Hematopoietic multipotent progenitor cell treated with erythropoietin and hydrocortisone succinate and interleukin-3 and kit ligand, for 15 days (in vitro differentiated cells): ENCODE measurements around the gene CLK1.
"Not testable (repeated sequence)": the region's sequence is repeated elsewhere in the genome, so short reads cannot be mapped to it uniquely, and the experiment has no call there.

Experiments
- DNase-seq: peaks from one replicate; pipeline ENCODE4 v3.0.0-alpha.2; 2015; ENCODE audit warnings: low spot score

The CLK1 gene

DNA sequence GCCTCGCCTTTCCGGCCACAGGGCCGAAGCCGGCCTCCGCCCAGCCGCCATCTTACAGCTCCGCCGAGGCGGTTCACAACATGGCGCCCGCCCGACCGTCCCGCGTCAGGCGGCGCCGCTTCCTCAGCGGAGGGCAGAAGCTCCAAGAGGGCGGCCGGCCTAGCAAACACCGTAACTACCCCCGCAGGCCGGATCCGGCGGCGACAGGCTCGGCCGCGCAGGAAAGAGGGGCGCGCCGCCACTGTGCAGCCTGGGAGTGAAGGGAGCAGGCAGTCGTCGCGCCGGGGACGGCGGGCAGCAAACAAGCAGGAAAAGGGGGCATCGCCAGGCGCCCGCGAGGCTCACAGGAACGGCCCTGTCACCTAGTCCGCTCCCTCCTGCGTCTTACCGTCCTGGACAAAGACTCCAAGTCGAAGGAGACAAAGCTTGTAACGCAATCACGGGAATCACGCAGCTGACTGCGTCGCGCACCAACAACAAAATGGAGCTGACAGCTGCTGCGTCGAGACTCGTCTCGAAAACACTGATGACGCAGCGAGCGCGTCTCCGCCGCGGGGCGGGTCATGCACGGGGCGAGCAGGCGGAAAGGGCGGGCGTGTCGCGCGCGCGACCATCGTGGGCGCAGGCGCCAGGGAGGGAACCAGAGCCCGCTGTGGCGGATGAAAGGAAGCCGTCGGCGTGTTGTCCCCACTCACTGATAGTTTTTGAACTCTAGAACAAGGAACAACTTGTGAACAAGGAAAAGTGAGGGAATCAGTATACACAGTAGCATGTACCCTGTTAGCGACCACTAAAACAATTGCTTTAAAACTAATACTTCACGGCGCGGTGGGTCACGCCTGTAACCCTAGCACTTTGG lies at the start of gene CLK1:
TSS of gene CLK1 (minus strand) at position 483 of the 859 bp plus-strand sequence. CDS start 2,796 bp downstream, outside the sequence.
- peak; percentile 96 for DNase-seq

DNA sequence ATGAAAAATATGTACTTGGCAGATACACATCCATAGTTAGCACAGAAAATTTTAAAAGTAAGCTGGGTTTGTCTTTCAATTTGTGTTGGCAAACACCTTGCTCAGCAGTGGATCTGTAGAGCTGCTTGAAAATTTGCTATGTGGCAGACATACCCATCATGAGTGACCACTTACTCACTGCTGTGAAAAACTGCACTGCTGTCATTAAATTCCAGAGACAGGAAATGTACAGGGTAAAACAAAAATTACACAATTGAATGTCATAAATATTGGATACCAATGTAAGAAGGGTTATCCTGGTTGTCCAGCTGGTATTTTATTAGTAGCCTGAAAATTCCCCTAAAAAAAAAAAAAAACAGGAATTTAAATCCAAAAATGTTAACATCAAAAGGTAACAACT lies 49.2 kb upstream of the CLK1 start:
- no peak for DNase-seq

DNA sequence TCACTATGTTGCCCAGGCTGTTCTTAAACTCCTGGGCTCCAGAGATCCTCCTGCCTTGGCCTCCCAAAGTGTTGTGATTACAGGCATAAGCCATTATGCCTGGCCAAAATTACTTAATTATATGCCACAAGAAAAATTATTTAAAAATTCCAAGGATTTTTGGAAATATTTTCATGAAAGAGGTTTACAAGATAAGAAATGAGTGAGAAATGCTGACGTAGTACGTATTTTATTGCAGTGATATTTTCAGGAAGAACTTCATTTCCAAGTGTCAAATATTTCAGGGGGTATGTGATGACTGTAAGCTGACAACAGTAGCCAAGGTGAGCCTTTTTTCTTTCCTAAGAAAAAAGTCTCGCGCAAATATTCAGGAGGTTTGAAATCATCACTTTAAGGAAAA lies 45.5 kb upstream of the CLK1 start:
- no peak for DNase-seq

DNA sequence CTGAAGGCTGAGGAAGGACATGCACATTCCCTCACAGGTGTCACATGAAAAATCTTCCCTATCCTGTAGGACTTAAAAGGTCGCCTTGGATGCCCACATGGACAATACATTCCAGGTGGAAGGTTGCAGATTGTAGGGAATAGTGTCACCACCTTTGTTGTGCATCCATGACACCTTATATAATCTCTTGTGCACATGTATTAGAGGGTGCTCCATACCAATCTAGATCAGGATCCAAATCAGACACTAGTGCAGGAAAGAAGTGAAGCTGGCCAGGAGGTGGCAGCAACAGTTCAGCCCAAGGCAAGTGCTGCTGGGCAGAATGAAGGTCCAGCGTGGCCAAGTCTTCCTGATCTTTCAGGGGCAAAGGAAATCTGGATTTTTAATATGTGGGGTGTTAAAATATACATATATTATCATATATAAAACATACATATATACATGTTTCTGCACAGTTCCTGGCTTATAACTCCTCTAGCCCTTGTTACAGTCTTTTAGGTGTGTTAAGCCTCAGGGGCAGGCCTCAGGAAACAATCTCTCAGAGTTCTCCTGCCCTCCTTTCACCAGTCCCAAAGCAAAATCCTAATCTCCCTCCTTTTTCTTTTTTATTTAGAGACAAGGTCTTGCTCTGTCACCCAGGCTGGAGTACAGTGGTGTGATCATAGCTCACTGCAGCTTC lies 41.3 kb upstream of the CLK1 start:
- peak; percentile 75 for DNase-seq

DNA sequence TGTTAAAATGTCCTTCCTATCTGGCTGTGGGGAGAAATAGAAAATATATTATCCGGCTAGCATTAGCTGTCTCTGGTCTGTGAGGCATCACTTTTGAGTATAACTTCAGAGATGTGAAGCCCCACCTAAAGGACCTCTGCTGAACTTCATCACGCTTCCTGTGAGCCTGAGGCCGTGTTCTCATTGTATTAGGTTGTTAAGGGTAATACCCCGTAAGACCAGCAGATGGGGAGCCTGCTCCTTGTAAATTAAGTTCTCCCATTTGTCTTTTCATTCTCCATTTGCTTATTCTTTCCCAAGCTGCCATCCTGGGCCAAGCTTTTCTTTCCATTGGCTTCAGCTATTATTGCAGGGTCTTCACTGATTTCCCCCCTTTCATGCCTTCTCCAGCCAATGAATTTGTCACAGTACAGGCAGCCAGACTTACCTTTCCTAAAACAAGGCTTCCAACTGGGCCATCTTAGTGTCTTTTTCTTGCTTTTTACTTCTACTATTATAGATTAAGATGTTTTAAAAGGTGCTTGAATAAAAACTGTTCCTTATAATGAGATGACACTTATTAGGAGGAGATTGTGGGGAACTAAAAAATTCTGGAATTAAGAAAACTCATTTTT lies 37.1 kb upstream of the CLK1 start:
- DNase-seq = peak; percentile 87

DNA sequence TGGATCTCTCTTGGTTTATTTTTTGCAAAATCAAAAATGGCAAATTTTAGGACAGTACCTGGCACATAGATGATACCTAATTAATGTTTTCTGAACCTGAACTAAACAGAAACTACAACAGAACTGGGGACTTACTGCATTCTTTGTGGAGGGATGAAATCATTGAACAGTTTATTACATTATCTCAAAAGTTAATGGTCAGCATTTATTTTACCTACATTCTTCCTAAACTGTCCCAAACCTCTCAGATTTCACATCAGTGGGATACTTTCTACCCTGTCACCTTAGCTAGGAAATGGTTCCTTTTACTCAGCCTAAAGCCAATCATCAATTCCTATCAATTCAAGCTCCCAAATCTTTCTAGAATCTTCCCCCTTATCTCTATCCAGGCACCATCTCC lies 35.0 kb upstream of the CLK1 start:
- DNase-seq = no peak

DNA sequence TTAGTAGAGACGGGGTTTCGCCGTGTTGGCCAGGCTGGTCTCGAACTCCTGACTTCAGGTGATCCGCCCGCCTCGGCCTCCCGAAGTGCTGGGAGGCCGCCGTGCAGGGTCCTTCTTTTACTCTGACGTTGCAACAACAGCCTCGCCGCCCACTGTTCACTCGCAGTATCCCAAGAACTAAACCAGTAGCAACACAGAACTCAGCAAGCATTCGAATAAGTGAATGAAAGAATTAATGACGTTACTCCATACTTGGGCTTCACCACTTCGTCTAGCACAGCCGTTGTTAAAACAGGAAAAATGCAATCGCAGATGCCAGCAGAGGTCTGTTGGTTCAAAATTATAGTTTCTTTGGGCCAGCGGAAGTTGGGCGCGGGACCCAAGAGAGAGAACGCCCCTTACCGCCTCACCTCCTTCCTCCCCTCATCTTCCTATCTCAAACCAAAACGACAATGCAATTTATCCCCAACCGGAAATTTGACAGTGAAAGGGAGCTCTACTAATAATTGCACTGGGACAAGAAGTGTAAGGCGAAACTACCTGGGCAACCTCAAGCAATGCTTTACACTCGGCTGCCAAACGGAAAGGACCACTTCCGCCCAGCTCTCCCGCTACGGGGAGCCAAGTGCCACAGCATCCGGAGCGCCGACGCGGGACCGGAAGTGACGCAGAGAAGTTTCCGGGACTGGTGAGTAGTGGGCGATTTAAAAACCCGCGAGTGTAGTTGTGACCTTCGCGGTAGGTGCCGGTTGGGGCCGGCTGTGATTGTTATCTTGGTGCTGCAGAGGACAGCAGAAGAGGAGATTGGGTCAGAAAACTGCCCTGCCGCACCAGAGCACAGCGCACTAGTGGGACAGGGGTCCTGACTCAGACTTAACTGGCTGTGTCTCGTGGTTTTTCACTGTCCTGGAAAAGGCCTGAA lies 24.5 kb upstream of the CLK1 start, which contains the start of the genes NIF3L1 and PPIL3:
TSS of gene NIF3L1 (plus strand) at position 668 of the 922 bp plus-strand sequence. CDS start 2,573 bp downstream, outside the sequence.
TSS of gene PPIL3 (minus strand) at position 374 of the 922 bp plus-strand sequence. CDS start 1,462 bp downstream, outside the sequence.
- DNase-seq = peak; percentile 95

DNA sequence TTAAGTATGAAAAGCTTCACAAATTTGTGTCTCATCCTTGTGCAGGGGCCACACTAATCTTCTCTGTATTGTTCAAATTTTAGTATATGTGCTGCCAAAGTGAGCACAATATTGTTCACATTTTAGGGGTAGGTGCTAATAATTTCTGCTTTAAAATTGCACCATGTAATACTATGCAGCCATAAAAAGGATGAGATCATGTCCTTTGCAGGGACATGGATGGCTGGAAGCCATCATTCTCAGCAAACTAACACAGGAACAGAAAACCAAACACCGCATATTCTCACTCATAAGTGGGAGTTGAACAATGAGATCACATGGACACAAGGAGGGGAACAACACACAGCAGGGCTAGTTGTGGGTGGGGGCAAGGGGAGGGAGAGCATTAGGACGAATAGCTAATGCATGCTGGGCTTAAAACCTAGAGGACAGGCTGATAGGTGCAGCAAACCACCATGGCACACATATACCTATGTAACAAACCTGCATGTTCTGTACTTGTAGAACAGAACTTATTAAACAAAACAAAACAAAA lies 17.3 kb upstream of the CLK1 start:
- not testable (repeated sequence) for DNase-seq

DNA sequence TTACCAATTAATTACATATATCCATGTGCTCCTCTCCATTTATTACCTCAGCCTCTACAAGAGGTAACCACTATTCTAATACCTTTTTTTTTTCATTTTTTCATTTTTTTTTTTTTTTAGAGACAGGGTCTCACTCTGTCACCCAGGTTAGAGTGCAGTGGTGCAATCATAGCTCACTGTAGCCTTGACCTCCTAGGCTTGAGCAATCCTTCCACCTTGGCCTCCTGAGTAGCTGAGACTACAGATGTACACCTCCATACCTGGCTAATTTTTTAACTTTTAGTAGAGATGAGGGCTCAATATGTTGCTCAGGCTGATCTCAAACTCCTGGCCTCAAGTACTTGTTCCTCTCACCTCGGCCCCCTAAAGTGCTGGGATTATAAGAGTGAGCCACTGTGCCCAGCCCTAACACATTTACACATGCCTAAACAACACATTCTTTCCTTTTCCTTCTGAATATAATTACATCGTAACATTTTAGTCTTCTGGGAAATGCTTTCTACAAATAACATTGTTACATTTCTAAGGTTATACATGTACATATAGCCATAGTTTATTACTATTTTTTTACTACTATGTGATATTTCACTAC lies 13.9 kb upstream of the CLK1 start:
- no peak for DNase-seq

DNA sequence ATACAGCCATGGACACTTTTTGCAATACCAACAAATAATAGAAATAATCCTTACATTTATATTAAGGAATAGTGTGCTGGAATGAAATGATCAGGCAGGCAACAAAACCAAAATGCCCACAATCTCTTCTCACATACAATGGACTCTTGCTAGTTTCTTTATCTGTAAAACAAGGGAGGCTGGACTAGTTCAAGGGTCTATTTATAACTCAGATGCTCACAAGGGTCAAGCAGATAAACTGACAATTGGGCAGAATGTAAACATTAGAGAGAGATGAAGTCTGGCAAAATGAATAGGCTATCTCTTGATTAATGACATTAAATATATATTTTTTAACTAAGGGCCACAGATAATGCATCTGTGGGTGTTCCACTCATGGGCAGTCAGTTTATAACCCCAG lies 13.0 kb upstream of the CLK1 start:
- DNase-seq = no peak

DNA sequence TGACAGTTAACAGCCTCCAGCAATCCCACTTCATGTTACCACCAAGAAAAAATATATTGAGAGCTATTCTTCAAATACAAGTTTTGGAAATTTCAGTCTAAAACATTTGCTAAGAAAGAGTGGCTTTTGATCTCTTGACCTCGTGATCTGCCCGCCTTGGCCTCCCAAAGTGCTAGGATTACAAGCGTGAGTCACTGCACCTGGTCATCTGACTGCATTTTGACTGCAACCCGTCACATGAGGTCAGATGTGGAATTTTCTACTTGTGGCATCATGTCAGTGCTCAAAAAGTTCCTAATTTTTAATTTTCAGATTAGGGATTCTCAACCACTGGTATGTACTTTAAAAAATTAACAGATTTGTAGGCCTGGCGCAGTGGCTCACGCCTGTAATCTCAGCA lies 9.1 kb upstream of the CLK1 start:
- DNase-seq = no peak

DNA sequence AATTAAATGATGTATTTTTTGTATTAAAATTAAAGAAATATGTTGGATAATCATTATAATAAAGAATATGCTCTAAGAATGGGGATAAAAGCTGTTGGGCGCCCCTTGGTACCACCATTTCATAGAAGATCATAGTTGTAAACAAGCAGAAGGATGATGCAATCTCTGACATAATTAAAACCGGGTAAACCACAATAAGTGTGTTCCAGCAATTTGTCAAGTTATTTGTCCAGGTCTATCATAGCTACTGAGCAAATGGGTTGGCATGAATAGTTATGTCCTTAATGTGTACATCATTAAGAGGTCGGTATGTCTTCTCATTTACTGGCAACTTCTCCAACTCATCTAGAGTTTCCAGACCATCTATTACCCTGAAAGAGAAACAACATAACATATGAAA lies 6.7 kb upstream of the CLK1 start:
- no peak for DNase-seq

DNA sequence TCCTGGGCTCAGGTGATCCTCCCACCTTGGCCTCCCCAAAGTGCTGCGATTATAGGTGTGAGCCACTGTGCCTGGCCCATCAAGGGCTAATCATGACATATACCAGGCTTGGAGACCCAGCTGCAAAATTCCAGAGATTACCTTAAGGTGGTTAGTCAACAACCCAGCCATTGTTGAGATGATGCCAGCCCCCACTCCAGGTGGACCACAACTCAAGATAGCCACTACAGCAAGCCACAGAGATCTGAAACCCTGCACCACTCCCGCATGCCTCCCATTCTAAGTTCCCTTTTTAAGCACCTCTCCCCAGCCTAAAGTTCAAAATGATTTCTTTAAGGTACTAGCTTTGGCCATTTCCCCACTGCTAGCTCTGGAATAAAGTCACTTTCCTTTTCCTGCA lies 4.6 kb upstream of the CLK1 start:
- DNase-seq = no peak

DNA sequence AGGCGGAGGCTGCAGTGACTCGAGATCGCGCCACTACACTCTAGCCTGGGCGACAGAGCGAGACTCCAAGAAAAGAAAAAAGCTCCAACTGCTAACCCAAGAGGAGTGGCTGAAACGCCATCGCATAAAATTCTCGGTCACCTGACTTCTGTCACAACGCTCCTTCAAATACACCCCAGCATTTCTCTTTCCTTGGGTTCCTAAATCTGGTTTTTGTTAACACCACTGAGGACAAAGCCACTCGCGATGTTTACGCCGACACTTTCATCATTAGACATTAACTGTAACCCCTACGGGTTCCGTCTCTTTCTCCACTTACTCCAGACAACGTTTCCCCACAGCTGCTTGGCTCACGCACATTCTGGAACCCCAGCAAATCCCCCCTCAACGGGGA lies 679 bp downstream of the CLK1 start:
- no peak for DNase-seq

DNA sequence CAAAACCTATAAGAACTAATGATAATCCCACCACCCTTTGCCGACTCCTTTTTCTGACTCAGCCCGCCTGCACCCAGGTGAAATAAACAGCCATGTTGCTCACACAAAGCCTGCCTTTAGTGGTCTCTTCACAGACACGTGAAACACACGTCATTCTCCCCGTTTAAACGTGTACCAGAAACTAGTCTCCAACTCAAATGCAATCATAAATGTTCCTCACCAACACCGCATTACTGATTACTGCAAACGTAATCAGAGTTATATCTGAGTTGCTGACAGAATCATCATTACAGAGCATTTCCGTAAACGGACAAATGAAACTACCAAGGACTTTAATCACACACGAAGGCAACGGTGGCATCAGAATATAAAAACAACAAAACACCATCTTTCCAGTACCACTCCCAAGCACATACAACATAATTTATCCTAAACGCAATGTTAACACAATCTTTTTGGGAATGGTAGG lies 1.9 kb downstream of the CLK1 start:
- peak; percentile 57 for DNase-seq

DNA sequence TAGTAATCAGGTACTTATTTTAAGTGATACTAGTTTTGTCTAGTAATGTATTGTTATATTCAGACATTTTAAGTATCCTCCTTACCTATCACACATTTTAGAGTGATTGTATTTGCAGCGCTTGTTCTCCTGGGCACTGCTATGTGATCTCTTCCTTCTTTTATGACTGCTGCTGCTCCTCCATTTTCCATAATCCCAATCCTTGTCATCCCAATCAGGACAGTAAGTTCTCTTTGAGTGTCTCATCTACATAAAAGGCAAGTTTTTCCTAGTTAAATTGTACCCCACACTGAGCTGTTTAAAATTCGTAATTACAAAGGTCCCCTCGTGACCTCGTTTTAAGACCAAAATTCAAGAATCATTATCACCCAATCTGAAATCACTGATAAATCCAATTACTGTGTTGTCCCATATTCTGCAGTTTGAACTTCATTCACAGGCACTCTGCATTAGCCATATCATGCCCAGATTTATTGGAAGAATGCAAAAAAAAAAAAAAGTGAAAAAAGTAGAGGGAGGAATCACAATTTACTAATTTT lies 2.8 kb downstream of the CLK1 start:
- DNase-seq = no peak

DNA sequence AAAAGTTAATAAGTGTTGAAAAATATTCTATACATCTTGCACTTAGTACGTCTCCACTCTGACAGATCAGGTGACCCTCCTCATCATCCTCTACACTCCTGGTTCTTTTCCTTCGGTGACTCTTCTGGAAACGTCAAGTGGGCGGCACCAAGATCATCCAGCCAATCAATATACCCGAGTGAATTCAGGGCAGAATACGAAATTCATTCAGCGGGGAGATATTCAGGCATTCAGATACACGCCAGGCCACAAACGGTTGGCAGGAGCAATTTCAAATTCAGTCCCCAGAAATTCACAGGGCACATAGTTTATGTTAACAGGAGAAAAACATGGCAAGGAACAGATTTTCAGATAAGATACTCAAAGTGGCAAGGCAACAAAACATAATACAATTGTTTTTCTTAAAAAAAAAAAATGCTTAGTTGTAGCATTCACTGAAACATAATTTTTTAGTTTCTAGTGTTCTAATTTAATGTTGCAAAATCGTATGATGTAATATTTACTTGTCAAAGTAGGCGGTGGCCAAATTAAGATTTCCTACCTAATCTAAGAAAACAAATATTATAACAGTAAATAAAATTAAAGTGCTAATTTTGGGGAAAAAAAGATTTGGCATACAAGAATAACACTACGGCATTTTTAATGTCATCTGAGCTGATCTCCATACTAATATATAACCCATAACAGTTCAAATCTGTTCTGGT lies 4.2 kb downstream of the CLK1 start:
- no peak for DNase-seq

DNA sequence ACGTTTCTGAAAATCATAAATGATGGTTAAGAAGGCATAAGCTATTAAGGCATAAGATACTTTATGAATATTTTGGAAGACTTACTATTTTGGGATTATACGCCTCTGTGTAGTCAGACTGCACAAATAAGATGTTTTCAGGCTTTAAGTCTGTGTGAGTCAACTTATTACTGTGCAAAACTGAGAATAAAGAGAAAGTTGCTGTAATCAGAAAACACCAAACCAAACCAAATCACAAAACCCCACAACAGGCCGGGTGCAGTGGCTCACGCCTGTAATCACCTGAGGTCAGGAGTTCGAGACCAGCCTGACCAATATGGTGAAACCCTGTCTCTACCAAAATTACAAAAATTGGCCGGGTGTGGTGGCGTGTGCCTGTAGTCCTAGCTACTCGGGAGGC lies 7.7 kb downstream of the CLK1 start:
- no peak for DNase-seq

DNA sequence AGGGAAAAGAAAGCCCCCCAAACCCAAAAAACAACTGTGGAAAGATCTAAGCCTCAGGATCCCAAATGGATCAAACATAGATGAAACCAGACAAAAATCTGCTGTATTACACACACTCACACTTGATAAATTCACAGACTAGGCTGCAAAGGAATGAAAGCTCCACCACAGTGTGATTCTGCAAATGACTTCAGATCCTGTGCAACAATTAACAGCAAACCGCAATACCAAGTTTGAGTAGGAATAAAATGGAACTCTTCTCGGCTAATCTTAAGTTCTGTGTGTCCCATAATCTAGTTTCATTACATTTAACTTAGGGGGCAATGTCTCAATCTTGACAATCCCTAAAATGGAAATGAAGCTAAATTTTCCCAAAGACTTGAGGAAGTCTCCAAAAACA lies 11.9 kb downstream of the CLK1 start:
- DNase-seq = no peak
